GM12874 (cell line): ENCODE measurements around the gene JARID2.

Source experiments
- TF ChIP-seq, protein P1 (sequence below): IDR thresholded peaks from 2 replicates; pipeline ENCODE4 v1.5.1; 2011; ENCODE audit warnings: low read depth, mild to moderate bottlenecking, control low read depth, low read length, moderate library complexity; ENCODE audit not compliant: insufficient read depth

The JARID2 gene

DNA sequence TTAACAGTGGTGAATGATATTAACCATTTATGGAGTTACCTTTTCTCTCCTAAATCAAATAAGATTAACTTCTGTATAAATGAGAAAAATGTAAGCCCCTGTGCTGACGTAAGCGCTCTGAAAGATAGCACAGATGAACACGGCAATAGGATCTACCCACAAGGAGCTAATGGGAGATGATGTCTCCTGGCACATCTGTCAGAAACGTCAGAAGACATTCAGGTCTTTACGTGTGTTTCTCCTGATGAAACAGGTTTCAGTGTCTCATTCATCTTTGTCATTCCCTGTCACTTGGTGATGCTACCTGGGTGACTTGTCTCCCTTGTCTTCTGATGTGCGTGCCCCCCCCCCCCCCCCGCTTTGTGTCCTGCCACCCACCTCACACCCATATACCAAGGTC, 227.3 kb downstream of the JARID2 start:
- TF ChIP-seq, protein P1, sequence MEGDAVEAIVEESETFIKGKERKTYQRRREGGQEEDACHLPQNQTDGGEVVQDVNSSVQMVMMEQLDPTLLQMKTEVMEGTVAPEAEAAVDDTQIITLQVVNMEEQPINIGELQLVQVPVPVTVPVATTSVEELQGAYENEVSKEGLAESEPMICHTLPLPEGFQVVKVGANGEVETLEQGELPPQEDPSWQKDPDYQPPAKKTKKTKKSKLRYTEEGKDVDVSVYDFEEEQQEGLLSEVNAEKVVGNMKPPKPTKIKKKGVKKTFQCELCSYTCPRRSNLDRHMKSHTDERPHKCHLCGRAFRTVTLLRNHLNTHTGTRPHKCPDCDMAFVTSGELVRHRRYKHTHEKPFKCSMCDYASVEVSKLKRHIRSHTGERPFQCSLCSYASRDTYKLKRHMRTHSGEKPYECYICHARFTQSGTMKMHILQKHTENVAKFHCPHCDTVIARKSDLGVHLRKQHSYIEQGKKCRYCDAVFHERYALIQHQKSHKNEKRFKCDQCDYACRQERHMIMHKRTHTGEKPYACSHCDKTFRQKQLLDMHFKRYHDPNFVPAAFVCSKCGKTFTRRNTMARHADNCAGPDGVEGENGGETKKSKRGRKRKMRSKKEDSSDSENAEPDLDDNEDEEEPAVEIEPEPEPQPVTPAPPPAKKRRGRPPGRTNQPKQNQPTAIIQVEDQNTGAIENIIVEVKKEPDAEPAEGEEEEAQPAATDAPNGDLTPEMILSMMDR, result no peak

DNA sequence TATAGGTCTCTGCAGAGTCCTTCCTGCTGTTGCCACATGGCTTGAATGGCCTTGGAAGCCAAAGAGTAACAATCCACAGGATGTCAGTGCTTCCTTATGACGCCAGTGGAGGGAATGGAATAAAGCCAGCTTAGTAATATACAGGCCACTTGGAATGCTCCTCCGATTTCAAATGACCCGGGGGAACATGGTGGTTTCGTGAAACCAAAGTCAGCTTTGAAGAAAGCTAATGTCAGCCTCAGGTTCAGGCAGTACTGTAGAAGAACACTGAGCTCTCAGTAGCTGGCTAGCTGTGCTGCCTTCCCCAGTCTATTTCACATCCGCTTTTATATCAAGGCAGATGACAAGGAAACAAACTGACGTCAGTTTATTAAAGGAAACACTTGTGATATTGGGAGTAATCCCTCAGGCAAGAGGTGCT, 227.9 kb downstream of the JARID2 start:
- TF ChIP-seq, protein P1, result no peak

DNA sequence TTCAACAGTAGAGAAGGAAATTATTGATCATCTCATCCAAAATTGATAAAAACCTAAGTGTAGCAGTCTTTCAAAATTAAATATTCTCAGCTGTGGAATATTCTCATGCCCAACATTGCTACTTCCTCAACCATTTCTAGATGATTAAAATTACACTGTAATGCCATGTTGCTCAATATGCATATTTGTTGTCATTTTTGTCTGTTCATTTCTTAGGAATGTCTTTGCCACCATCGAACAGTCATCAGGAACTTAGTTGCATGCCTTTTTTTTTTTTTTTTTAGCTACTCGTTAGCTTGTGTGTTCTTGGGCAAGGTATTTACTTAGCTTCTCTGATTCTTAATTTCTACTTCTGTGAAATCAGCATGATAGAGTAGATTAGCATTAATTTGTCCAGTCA, 228.3 kb downstream of the JARID2 start:
- TF ChIP-seq, protein P1, result no peak

DNA sequence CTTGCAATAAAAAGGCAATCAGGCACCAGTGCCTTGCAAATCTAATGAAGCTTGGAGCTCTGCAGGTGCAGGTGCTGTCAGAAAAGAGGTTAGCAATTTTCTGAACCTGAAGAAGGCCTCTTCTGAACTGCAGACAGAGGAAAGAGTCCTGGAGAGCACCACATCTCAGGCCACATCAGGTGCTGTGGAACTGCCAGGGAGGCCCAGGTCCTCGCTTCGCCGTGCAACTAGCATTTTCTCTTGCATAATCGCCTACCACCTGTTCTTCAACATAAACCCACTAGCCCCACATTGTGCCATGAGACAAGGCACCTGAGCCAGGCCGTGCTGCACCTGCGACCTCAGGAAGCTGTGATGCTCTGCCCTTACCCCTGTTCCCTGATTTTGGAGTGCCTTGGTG, 229.4 kb downstream of the JARID2 start:
- TF ChIP-seq, protein P1, result no peak

DNA sequence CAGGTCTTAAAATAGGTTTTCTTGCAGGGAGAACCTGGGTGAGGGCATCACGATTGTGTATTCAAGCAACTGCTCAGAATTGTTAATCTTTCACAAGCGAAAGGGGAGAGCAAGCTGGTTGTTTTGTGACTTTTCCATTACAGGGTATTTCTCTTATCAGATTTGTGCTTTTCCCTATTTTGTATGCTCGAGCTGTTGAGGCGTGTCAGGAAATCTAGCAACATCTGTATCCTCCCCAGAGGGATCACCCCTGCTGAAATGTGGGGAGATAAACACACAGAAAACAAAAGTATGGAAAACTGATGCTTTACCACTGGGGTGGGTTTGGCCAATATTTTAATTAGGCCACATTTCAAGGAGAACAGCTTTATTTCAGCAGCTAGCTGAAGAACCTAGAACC, 230.0 kb downstream of the JARID2 start:
- TF ChIP-seq, protein P1, result no peak

DNA sequence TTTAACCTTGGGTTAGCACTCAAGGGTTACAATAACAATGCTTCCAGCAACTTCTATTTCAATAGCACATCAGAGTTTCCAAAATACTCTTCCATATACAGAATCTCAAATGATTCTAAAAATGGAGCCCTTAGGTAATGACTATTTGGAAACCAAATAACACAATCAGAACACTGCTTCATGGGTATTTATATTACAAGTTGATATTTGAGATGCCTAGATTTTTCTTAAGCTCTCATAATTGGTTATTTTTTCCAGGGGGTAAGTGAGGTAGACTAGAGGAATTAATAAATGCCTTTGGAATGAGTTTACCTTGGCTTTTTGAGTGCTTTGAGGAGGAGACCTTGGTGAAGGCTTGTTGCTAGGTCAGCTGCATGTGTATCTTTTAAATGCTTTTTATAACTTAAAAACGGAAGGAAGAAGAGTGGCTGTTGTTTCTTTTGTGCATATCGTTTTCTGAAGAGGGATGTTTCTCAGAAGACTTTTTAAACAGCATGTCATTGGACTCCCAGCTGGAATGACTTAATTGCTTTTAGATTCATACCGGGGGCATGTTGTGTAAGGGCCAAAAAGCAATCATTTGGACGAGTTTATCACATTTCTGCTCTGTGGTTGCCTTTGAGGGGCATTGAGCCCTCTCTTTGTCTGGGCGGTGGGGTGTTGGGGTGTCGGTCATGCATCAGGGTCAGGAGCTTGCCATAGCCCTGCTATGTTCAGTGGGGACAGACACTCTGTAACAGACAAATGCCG, 230.9 kb downstream of the JARID2 start:
- TF ChIP-seq, protein P1, result no peak

DNA sequence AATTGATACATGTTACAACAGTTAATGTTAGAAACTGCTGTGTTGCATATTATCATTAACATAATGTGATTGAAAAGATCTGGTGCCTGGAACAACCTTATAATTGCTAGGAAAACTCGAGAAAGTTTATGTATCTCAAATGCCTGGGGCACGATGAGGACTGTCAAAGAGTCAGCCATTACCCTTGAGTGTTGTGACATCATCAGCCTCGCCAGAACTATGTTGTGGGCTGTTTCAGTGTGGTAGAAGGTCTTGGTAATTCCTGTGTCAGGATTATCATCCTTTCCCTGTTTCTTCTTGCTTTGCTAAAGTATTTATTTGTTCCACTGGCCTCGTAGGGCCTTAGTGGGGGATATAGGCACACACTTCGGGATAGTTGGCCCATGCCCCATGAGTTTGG, 231.9 kb downstream of the JARID2 start:
- TF ChIP-seq, protein P1, result no peak

DNA sequence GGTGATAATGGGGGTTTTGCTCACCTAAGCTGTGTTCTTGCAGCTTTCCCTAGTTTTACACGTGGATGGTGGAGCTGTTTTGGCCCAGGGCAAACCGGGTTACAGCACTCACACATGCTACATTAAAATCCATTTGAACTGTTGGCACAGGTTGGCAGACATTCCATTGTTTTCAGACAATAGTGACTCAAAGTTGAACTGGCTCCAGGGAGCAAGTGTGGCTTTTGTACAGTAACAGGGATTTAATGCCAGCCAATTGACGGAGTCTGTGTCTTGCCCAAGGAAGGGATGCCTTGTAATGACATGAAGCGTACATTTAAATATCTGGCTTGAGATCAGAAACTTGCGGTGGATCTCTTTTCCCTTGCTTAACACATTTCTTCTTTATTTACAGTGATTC, 233.9 kb downstream of the JARID2 start:
- TF ChIP-seq, protein P1, result no peak
